Activated CD8-positive, alpha-beta memory T cell treated with anti-CD3 and anti-CD28 coated beads, Interleukin-2, amount 50 U/mL, for 1 hour (primary cell): ENCODE data around the gene TMBIM6.
A peak's percentile ranks its signal among the peaks of the same experiment; 100 is the strongest.
"Not testable (repeated sequence)": the region's sequence is repeated elsewhere in the genome, so short reads cannot be mapped to it uniquely, and the experiment has no call there.

Experiments used
- DNase-seq: peaks from one replicate; pipeline ENCODE4 v3.0.0-alpha.2; 2020; ENCODE audit errors: extremely low read depth

Gene TMBIM6

GRCh38 chr12:49728446-49728845 lies 12.9 kb upstream of the TMBIM6 start:
- DNase-seq, result no peak

DNA sequence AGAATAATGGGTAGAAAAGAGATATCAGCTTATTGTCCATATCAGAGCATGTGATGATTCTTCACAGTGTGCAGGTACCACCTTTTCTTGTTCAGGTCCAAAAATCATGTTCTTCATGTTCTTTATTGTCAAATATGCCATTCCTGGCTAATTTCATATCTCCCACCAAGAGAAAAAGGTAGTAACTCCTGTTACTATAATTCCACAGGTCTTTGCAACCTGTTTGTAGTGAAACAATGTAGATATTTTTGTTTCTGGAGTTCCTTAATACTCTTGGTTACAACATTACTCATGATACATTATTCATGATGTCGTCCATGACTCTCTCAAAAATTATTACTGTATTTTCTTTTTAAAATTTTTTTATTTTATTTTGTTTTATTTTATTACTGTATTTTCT lies 11.3 kb upstream of the TMBIM6 start:
- no peak for DNase-seq

DNA sequence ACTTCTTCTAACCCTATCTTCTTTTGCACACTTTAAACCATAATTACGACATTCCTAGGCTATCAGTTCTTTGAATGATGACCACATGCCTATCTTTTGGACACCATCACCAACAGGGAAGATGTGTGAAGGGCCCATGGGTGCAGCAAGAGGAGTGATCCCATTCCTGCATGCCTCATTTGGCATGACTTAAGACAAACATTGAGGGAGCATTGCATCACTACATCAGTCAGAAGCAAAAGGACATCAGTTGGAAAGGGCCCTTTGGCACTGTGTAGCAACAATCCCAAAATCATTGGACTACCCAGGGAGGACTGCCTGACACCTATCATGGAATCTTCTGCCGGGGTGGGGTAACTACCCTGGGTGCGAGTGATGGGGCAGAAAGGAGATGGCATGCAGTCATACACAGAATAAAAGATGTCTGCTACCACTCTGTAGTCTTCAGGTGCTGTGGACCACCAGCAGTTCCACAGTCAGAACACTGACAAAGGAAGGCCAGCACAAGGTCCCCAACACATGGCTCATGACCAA lies 10.7 kb upstream of the TMBIM6 start:
- DNase-seq, result no peak

- DNase-seq, result no peak
Observed at GRCh38 chr12:49733219-49734017, 7.9 kb upstream of the TMBIM6 start.

DNA sequence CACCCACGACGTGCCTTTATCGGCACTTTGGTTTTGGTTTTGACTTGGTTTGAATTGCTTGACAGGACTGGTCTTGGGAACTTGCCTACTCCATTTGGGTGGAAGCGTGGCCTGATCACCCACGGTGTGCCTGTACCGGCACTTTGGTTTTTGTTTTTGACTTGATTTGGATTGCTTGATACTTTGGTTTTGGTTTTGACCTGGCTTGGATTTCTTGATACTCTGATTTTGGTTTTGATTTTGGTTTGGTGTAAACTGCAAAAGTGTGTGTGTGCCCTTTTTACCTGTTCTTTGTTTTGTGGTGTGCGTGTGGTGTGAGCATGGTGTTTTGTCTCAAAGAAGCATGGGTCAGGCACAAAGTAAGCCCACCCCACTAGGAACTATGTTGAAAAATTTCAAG lies 6.5 kb upstream of the TMBIM6 start:
- DNase-seq, result not testable (repeated sequence)

DNA sequence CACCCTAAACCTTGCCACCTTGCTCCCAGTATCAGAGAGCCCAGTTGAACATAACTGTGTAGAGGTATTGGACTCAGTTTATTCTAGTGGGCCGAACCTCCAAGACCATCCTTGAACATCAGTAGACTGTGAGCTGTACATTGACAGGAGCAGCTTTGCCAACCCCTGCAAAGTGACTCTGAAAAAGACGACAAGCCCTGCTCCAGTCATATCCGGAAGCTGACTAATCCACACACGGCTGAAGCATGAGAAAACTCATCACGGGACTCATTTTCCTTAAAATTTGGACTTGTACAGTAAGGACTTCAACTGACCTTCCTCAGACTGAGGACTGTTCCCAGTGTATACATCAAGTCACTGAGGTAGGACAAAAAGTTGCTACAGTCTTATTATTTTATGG lies 2.6 kb upstream of the TMBIM6 start:
- DNase-seq, result not testable (repeated sequence)

DNA sequence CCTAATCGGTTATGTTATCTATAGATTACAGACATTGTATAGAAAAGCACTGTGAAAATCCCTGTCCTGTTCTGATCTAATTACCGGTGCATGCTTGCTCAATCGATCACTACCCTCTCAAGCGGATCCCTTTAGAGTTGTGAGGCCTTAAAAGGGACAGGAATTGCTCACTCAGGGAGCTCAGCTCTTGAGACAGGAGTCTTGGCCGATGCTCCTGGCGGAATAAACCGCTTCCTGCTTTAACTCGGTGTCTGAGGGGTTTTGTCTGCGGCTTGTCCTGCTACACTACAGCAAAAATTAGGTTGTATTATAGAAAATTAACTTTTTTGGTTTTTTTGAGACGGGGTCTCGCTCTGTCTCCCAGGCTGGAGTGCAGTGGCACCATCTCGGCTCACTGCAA lies 1.1 kb upstream of the TMBIM6 start:
- not testable (repeated sequence) for DNase-seq

DNA sequence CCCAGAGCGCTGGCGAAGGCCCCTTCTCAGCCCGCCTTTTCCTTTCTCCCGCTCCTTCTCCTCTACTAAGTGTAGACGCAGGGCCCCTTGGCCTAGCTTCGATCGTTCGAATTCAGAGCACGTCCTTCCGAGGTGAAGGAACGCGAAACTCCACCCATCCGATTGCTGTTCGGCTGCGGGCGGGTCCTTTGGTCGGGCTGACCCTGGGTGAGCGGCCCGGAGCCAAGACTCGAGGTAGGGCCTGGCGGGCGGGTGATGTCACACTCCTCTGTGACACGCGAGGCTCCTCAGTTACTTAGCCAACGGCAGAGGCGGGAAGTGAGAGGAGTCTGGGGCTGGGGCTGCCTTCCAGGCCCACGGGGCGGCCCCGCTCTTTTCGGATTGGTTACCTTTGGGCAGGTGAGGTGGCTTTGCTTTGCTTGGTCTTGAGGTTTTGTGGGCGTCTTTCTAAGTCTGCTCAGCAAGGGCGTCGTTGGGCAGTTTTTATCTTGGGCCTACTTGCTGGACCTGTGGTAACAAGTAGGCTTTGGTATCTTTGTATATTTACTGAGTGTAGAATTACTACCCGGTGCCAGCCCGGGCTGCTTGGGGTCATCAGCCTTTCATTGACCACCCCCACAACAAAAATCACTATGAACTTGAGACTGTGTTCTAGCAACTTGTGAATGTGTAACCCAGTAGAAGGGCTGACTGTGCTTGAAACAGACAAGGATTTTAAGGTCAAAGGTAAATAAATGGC lies 694 bp downstream of the TMBIM6 start:
- DNase-seq, result peak; percentile 69

DNA sequence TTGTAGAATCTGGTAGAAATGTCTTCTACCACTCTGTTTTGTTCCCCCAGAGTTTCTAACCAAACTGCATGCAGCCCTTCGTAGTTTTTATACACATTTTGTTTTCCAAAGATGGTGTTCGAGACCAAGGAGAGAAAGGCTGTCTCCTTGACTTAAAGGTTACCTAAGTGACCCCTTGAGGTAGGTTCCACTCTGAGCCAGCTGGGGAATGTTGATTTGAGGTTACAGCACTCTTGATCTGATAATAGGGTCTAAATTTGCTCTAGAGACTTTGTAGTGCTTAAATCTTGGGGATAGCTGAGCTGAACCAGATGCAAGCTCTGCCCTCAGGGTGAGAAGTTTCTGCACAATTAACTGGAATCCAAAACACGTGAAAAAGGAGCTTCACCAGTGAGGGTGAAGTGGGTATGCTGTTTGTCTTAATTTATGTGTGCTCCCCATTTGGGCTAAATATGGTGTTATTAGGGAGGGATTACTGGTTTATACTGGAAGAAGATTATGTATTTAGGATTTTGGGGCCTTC lies 3.1 kb downstream of the TMBIM6 start:
- DNase-seq, result no peak

DNA sequence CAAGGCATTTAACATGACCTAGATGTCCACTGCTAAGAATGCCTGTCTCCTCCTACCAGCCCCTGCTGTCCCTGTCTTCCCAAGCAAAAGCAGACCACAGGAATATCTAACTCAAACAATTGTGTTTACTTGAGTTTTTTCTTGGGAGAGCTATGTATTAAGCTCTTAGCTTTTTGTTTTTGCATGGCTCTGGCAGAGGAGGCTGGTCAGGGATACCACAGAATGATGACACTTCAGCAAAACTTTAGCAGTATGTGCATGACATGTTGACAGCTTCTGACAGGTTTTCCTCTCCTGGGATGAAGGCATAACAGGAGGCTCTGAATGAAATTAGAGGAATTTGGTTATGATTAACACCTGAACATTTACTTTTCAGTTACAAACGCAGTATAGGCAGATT lies 6.9 kb downstream of the TMBIM6 start:
- no peak for DNase-seq

- no peak for DNase-seq
Observed at GRCh38 chr12:49748800-49749199, 7.4 kb downstream of the TMBIM6 start.

DNA sequence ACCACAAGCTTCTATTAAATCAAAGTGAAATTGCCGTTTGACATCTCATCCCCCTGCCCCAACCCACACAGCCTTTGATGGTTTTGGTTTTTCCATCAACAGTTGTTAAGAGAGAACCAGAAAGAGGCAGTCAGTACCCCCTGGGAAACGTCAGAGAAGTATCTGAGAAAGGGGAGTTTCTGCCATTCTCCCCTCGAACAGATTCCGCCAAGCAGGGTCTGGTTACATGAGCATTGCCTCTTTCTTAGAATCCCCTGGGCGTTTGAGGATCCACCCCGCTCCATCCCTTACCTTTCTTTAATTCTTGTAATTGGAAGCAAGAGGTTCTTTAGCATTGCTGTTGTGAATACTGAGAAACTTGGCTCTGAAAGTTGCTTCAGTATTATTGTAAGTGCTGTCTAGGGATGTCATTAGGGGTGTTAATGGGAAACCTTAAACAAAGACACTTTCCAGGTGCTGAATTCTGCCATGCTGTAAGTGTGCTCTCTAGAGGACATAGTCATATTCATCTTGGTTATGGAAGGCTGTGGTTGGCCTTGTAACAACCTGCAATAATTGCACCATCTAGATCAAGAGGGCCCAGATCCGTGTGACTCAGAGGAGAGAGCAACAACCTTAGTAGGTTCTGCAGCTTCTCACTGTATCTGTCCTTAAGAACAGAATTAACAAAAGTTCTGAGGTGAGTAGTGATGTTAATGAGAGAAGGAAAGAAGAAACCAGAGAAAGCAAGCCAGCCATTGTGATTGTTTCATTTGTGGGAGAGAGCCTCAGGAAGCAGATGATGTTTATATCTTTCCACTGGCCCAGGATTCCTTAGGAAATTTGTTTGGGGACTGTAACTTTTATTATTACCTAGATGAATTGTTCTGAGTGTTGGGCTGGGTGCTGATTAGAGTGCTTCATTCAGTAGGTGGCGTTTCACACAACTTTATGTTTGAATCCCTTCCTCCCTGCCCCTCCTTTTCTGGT lies 9.0 kb downstream of the TMBIM6 start:
- no peak for DNase-seq

DNA sequence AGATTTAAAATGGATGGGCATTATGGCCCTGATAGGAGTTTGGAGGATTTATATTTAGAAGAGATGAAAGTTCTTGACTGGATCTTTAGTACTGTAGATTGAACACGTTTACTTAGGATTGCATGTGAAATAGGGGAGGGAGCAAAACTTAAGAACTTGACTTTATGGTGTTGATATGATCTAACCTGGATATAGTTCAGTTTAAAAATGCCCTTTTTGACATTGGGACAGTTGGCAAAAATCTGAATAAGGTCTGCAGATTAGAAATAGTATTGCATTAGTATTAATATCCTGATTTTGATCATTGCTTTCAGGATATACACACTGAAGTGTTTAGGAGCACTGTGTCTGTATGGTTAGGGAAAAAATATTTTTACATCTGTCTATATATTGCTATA lies 9.6 kb downstream of the TMBIM6 start:
- DNase-seq, result no peak

GRCh38 chr12:49761677-49762467 lies 20.5 kb downstream of the TMBIM6 start:
- DNase-seq, result no peak

DNA sequence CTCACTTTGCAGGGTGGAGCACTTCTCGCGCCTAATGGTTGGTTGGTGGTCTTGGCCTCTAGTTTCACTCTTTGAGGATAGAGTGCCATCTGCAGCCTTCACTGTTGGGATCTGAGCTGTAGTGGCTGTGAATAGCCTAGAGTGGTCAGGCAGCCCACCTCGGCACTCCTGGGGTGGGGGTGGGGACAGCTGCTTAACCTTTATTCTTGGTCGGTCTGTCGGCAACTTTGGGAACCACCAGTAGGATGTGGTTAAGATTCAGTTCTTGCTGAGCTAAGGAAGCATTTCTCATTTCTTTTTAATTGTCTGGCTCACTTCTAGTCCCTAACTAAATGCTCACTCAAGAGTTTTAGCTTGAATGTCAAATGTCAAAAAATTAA lies 21.1 kb downstream of the TMBIM6 start:
- no peak for DNase-seq

GRCh38 chr12:49763006-49763591 lies 21.7 kb downstream of the TMBIM6 start:
- no peak for DNase-seq

DNA sequence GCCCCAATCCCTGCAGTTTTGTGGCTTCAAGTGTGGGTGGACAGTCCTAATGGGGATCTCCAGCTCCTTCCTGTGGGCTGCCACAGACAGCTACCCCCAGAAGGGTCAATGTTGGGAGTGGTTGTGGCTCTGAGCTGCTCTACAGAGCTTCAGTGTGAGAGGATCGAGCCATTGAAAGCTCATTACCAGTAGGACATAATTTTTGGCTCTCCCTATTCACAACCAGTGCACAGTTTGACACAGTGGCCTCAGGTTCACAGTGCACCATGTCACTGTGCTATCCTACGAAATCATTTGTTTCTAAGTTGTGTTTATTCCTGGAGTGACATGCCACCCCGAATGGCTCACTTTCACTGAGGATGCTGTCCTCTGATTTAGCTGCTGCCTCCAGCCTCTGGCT lies 22.8 kb downstream of the TMBIM6 start:
- DNase-seq, result no peak

DNA sequence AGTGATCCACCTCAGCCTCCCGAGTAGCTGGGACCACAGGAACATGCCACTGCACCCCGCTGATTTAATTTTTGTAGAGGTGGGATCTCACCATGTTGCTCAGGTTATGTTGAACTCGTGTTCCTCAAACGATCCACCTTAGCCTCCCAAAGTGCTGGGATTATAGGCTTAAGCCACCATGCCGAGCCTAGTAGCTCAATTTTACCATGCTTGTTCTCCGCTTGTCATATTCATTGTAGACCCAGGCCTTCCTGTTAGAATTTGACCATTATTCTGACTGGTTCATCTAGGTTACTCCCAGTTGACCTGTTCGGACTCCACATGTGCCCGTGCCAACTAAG lies 24.7 kb downstream of the TMBIM6 start:
- no peak for DNase-seq

DNA sequence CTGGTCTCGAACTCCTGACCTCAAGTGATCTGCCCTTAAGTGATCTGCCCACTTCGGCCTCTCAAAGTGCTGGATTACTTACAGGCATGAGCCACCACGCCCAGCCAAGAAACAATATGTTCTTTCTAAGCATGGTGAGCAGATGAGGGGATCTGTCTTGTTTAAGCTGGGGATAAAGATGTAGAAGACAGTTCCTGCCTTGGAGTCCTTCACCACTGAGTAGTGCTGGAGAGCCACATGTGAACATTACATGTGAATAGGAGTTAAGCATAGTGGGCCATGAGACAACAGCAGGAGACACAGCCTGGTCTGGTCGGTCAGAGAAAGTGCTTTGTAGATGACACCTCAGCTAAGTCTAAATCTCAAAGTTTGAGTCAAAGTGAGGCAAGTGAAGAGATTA lies 26.0 kb downstream of the TMBIM6 start:
- no peak for DNase-seq

DNA sequence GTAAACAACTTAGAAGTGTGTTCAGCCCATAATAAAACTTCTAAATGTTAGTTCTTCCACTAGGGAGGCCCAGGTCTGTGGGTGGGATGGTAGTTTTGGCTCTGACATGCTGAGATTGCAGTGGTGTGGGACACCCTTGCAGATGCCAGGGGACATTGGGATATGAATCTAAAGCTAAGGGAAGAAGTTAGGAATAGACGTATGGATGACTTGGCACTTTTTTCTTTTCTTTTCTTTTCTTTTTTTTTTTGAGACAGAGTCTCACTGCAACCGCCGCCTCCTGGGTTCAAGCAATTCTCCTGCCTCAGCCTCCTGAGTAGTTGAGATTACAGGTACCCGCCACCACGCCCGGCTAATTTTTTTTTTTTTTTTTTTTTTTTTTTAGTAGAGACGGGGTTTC lies 31.7 kb downstream of the TMBIM6 start:
- DNase-seq, result not testable (repeated sequence)

GRCh38 chr12:49776413-49776812 lies 35.1 kb downstream of the TMBIM6 start:
- no peak for DNase-seq
